Measurements from ENCODE around the gene SLC38A3. TPM values are rescaled to one million over a fixed set of nuclear protein-coding genes. Genes with fewer than 3 reads are reported as not detected.

Gene SLC38A3
- total RNA-seq, 1 donor from 2014 or later, result 0.17 TPM

GRCh38 chr3:50249457-50249856 is 44.4 kb downstream of the SLC38A3 start:
- no peak overlapping the region for H3K4me2 ChIP-seq
- no peaks in the 10 kb centered on the region for H3K9me3 Mint-ChIP-seq
- no peaks in the 10 kb centered on the region for H3K36me3 ChIP-seq
- H3F3A ChIP-seq (ENCODE audit: low read depth), result peaks cover 24% of the 10 kb centered on the region
- H3K27me3 Mint-ChIP-seq (ENCODE audit: insufficient read depth, low read depth), result peaks cover 5% of the 10 kb centered on the region
- H3K27me3 ChIP-seq, result no peaks in the 10 kb centered on the region
- DNase-seq (ENCODE audit: low spot score), result no peak
- peaks cover 92% of the 10 kb centered on the region for H4K20me1 ChIP-seq (ENCODE audit: low read depth)
- peaks cover 89% of the 10 kb centered on the region for H3K79me2 ChIP-seq (ENCODE audit: low read depth)
- no peak overlapping the region for H2AFZ ChIP-seq (replicated peaks)
- H3K27ac ChIP-seq, result no peak overlapping the region
- H3K9ac ChIP-seq, result no peak overlapping the region
- no peak overlapping the region for H3K4me3 ChIP-seq
- H3K9me3 ChIP-seq (ENCODE audit: low read depth), result no peaks in the 10 kb centered on the region
- H3K4me1 ChIP-seq, result peaks cover 20% of the 10 kb centered on the region
- H3K27ac Mint-ChIP-seq, result no peak overlapping the region
- H3K36me3 Mint-ChIP-seq, result peaks cover 15% of the 10 kb centered on the region
- peak overlapping the region; percentile 48 for H3K4me3 Mint-ChIP-seq
- peaks cover 50% of the 10 kb centered on the region for H3K4me1 Mint-ChIP-seq
- TF ChIP-seq CTCF (IDR thresholded peaks at IDR 0.05) (no peak), EZH2phosphoT487 (IDR thresholded peaks at IDR 0.05) (no peak), EZH2 (IDR thresholded peaks at IDR 0.05) (no peak)

- Histone ChIP-seq H3F3A (ENCODE audit: low read depth) (peaks cover 26% of the 10 kb centered on the region), H3K4me2 (no peak overlapping the region), H3K27me3 (no peaks in the 10 kb centered on the region), H3K4me3 (no peak overlapping the region), H3K4me1 (peaks cover 13% of the 10 kb centered on the region), H4K20me1 (ENCODE audit: low read depth) (peaks cover 95% of the 10 kb centered on the region), H3K27ac (no peak overlapping the region), H3K9me3 (ENCODE audit: low read depth) (no peaks in the 10 kb centered on the region), H3K36me3 (no peaks in the 10 kb centered on the region), H2AFZ (replicated peaks) (no peak overlapping the region), H3K9ac (no peak overlapping the region), H3K79me2 (ENCODE audit: low read depth) (peaks cover 78% of the 10 kb centered on the region)
- H3K9me3 Mint-ChIP-seq, result no peaks in the 10 kb centered on the region
- peaks cover 5% of the 10 kb centered on the region for H3K27me3 Mint-ChIP-seq (ENCODE audit: insufficient read depth, low read depth)
- H3K4me1 Mint-ChIP-seq, result peaks cover 41% of the 10 kb centered on the region
- DNase-seq (ENCODE audit: low spot score), result no peak
- no peak overlapping the region for H3K27ac Mint-ChIP-seq
- no peak overlapping the region for H3K4me3 Mint-ChIP-seq
- peaks cover 15% of the 10 kb centered on the region for H3K36me3 Mint-ChIP-seq
- TF ChIP-seq EZH2 (IDR thresholded peaks at IDR 0.05), result no peak
- no peak for TF ChIP-seq CTCF (IDR thresholded peaks at IDR 0.05)
- TF ChIP-seq EZH2phosphoT487 (IDR thresholded peaks at IDR 0.05), result no peak
Measured at GRCh38 chr3:50250514-50250913, 45.4 kb downstream of the SLC38A3 start.

GRCh38 chr3:50251220-50251619 is 46.1 kb downstream of the SLC38A3 start:
- peaks cover 29% of the 10 kb centered on the region for H3F3A ChIP-seq (ENCODE audit: low read depth)
- TF ChIP-seq EZH2phosphoT487 (IDR thresholded peaks at IDR 0.05), result no peak
- TF ChIP-seq CTCF (IDR thresholded peaks at IDR 0.05), result no peak
- no peak for TF ChIP-seq EZH2 (IDR thresholded peaks at IDR 0.05)
- H3K4me3 Mint-ChIP-seq, result no peak overlapping the region
- H3K79me2 ChIP-seq (ENCODE audit: low read depth), result peaks cover 71% of the 10 kb centered on the region
- no peak overlapping the region for H3K4me3 ChIP-seq
- no peak overlapping the region for H3K27ac Mint-ChIP-seq
- no peak overlapping the region for H3K9ac ChIP-seq
- H3K4me1 Mint-ChIP-seq, result peaks cover 34% of the 10 kb centered on the region
- DNase-seq (ENCODE audit: low spot score), result no peak
- no peaks in the 10 kb centered on the region for H3K9me3 ChIP-seq (ENCODE audit: low read depth)
- H3K36me3 ChIP-seq, result no peaks in the 10 kb centered on the region
- H3K4me2 ChIP-seq, result no peak overlapping the region
- H3K27ac ChIP-seq, result no peak overlapping the region
- peaks cover 5% of the 10 kb centered on the region for H3K27me3 Mint-ChIP-seq (ENCODE audit: insufficient read depth, low read depth)
- peaks cover 15% of the 10 kb centered on the region for H3K36me3 Mint-ChIP-seq
- peaks cover 96% of the 10 kb centered on the region for H4K20me1 ChIP-seq (ENCODE audit: low read depth)
- H3K9me3 Mint-ChIP-seq, result no peaks in the 10 kb centered on the region
- no peaks in the 10 kb centered on the region for H3K27me3 ChIP-seq
- H3K4me1 ChIP-seq, result peaks cover 9% of the 10 kb centered on the region
- H2AFZ ChIP-seq (replicated peaks), result no peak overlapping the region

Measured in neural progenitor cell (in vitro differentiated cells).